HL-60 (cell line): Measurements from ENCODE around the gene ZDBF2.

Experiments
- DNase-seq, 2 experiments: peaks; one replicate each; pipeline ENCODE4 v3.0.0-alpha.2; 2010 to 2020; ENCODE audit warnings: low read depth in 1 of 2, low spot score in 1 of 2
- H3K27ac ChIP-seq: fragments of 250-450 bp; sonication (Bioruptor Pico); replicated peaks from 2 replicates; pipeline ENCODE4 v1.5.1; 2020; ENCODE audit warnings: mild to moderate bottlenecking, moderate library complexity
- H3K27me3 ChIP-seq: fragments of 250-450 bp; sonication (Bioruptor Pico); 2 replicates; pipeline ENCODE4 v1.5.1; 2021; ENCODE audit warnings: mild to moderate bottlenecking, moderate library complexity; ENCODE audit not compliant: insufficient read depth, poor library complexity, severe bottlenecking
- H3K4me3 ChIP-seq: replicated peaks from 2 replicates; pipeline ENCODE4 v1.5.1; 2011; ENCODE audit warnings: mild to moderate bottlenecking, control low read depth, low read length; ENCODE audit not compliant: insufficient read depth
- CTCF ChIP-seq: IDR thresholded peaks from one replicate; pipeline ENCODE4 v1.5.1; 2011; ENCODE audit warnings: low read length, control low read depth, inconsistent platforms; ENCODE audit not compliant: insufficient read depth
- GABPA ChIP-seq: IDR thresholded peaks from 2 replicates; pipeline ENCODE4 v1.6.1; 2012; ENCODE audit warnings: low read depth
- POLR2AphosphoS5 ChIP-seq: IDR thresholded peaks from 2 replicates; pipeline ENCODE4 v1.6.1; 2012; ENCODE audit warnings: low read depth
- REST ChIP-seq: IDR thresholded peaks from 2 replicates; pipeline ENCODE4 v1.6.1; 2012; ENCODE audit warnings: low read depth; ENCODE audit not compliant: insufficient replicate concordance
- SPI1 ChIP-seq: IDR thresholded peaks from 2 replicates; pipeline ENCODE4 v1.6.1; 2012; ENCODE audit warnings: low read depth, mild to moderate bottlenecking, borderline replicate concordance

Gene ZDBF2

GRCh38 chr2:206282746-206283145, 8.3 kb downstream of the ZDBF2 start:
- Histone ChIP-seq H3K27ac (no peak overlapping the region), H3K27me3 (peaks cover 3% of the 10 kb centered on the region), H3K4me3 (no peak overlapping the region)
- TF ChIP-seq REST (no peak), POLR2AphosphoS5 (no peak), CTCF (no peak), GABPA (no peak), SPI1 (no peak)
- no peak for DNase-seq

- TF ChIP-seq CTCF (no peak), POLR2AphosphoS5 (no peak), GABPA (no peak), REST (no peak), SPI1 (no peak)
- no peak overlapping the region for H3K27ac ChIP-seq
- no peak for DNase-seq
- H3K27me3 ChIP-seq, result no peaks in the 10 kb centered on the region
- H3K4me3 ChIP-seq, result no peak overlapping the region
Observed at GRCh38 chr2:206287197-206287596, 12.7 kb downstream of the ZDBF2 start.

GRCh38 chr2:206289391-206289790, 14.9 kb downstream of the ZDBF2 start:
- TF ChIP-seq CTCF, result no peak
- H3K27me3 ChIP-seq, result no peaks in the 10 kb centered on the region
- H3K27ac ChIP-seq, result no peak overlapping the region
- no peak overlapping the region for H3K4me3 ChIP-seq
- DNase-seq, result no peak

GRCh38 chr2:206296128-206296527, 21.7 kb downstream of the ZDBF2 start:
- H3K4me3 ChIP-seq, result no peak overlapping the region

More at GRCh38 chr2:206296128-206296527, 21.7 kb downstream of the ZDBF2 start:
- H3K27me3 ChIP-seq, result no peaks in the 10 kb centered on the region
- H3K27ac ChIP-seq, result no peak overlapping the region
- DNase-seq, result no peak
- no peak for TF ChIP-seq CTCF
- TF ChIP-seq REST, result no peak
- no peak for TF ChIP-seq GABPA
- TF ChIP-seq SPI1, result no peak
